Epidermal melanocyte (primary cell): ENCODE data around the gene ASPDH.

Source experiments
- DNase-seq: peaks from one replicate; pipeline ENCODE4 v3.0.0; 2011; ENCODE audit warnings: low spot score; ENCODE audit not compliant: insufficient read length

ASPDH gene

GRCh38 chr19:50516456-50516855 is 2.7 kb upstream of the ASPDH start:
- DNase-seq: no peak

- no peak for DNase-seq
Measured at GRCh38 chr19:50515168-50515561, 1.5 kb upstream of the ASPDH start.

GRCh38 chr19:50514346-50515167 is 844 bp upstream of the ASPDH start:
- no peak for DNase-seq

- DNase-seq: no peak
Measured at GRCh38 chr19:50512999-50513745, 541 bp downstream of the ASPDH start.

GRCh38 chr19:50512112-50512998 is 1.4 kb downstream of the ASPDH start:
- DNase-seq: no peak

GRCh38 chr19:50511069-50511822 is 2.5 kb downstream of the ASPDH start, which contains the start of gene JOSD2:
Gene JOSD2 (minus strand): TSS chr19:50511191. CDS start chr19:50510431, 760 bp downstream.
- DNase-seq: peak; percentile 100

- DNase-seq: no peak
Measured at GRCh38 chr19:50510700-50511068, 3.0 kb downstream of the ASPDH start.

- DNase-seq: no peak
Measured at GRCh38 chr19:50510121-50510670, 3.5 kb downstream of the ASPDH start.

GRCh38 chr19:50509366-50509765 is 4.3 kb downstream of the ASPDH start:
- no peak for DNase-seq

GRCh38 chr19:50508843-50509190 is 4.9 kb downstream of the ASPDH start:
- DNase-seq: no peak

- no peak for DNase-seq
Measured at GRCh38 chr19:50507376-50507775, 6.3 kb downstream of the ASPDH start.

- DNase-seq: no peak
Measured at GRCh38 chr19:50506700-50507099, 7.0 kb downstream of the ASPDH start.

- DNase-seq: no peak
Measured at GRCh38 chr19:50505856-50506611, 7.7 kb downstream of the ASPDH start.

- DNase-seq: no peak
Measured at GRCh38 chr19:50501568-50502475, 11.9 kb downstream of the ASPDH start.

- DNase-seq: no peak
Measured at GRCh38 chr19:50501186-50501567, 12.5 kb downstream of the ASPDH start.

GRCh38 chr19:50500753-50501151 is 13.0 kb downstream of the ASPDH start:
- DNase-seq: no peak

GRCh38 chr19:50500060-50500752 is 13.5 kb downstream of the ASPDH start:
- no peak for DNase-seq
